Gastroesophageal sphincter (tissue), 4 donors: ENCODE data around the gene TMPRSS3. TPM values are rescaled to one million over a fixed set of nuclear protein-coding genes. Genes with fewer than 3 reads are reported as not detected.

Source experiments
- ATAC-seq: fragments of 150-250 bp; one replicate; pipeline ENCODE4 v1.9.1; 2016; ENCODE audit warnings: mild to moderate bottlenecking, moderate library complexity
- H3K27ac ChIP-seq, 4 donors: fragments of 200-600 bp; sonication (generic) in 3 of 4; 1 replicate in 3 of 4; 2 replicates in 1 of 4; pipeline ENCODE4 v1.5.1; 2016 to 2019
- H3K27me3 ChIP-seq: fragments of 200-600 bp; sonication (generic); one replicate; pipeline ENCODE4 v1.5.1; 2019
- H3K36me3 ChIP-seq, 2 donors: fragments of 200-600 bp; sonication (generic); one replicate each; pipeline ENCODE4 v1.5.1; 2019; ENCODE audit warnings: control low read depth in 1 of 2
- H3K4me1 ChIP-seq, 3 donors: fragments of 200-600 bp; sonication (generic); 1 replicate in 2 of 3; 2 replicates in 1 of 3; pipeline ENCODE4 v1.5.1; 2016 to 2019; ENCODE audit warnings: control low read depth in 2 of 3
- H3K4me3 ChIP-seq, 2 donors: fragments of 200-600 bp; sonication (generic); one replicate each; pipeline ENCODE4 v1.5.1; 2019; ENCODE audit warnings: mild to moderate bottlenecking in 1 of 2, moderate library complexity in 1 of 2
- H3K9me3 ChIP-seq, 3 donors: fragments of 200-600 bp; sonication (generic); one replicate each; pipeline ENCODE4 v1.5.1; 2017 to 2019; ENCODE audit warnings: control low read depth in 2 of 3
- EP300 ChIP-seq: sonication (generic); formaldehyde crosslinking; IDR thresholded peaks from one replicate; pipeline ENCODE4 v1.6.1; 2017; ENCODE audit warnings: antibody characterized with exemption, mild to moderate bottlenecking
- POLR2A ChIP-seq, 2 donors: fragments of 450-650 bp; IDR thresholded peaks; one replicate each; pipeline ENCODE4 v1.6.1; 2017; ENCODE audit warnings: antibody characterized with exemption in 2 of 2, mild to moderate bottlenecking in 2 of 2, moderate library complexity in 1 of 2
- POLR2AphosphoS5 ChIP-seq: sonication (generic); formaldehyde crosslinking; IDR thresholded peaks from one replicate; pipeline ENCODE4 v1.6.1; 2017; ENCODE audit warnings: antibody characterized with exemption
- WGBS, 2 donors: methylation state at CpG; one replicate each; pipeline ENCODE4 v1.1.5; 2018; ENCODE audit warnings: low coverage in 1 of 2; 5-methylcytosine and 5-hydroxymethylcytosine counted together
- total RNA-seq, 4 donors: library from RNA; depleted of rRNA; stranded (reverse); fragments of >200 nt; gene quantifications; one replicate each; pipeline ENCODE4 v1.1.0, GENCODE V29; 2016
- TF ChIP-seq, protein P1 (sequence below), 4 experiments: fragments of 200-600 bp in 2 of 4; fragments of 450-650 bp in 2 of 4; sonication (generic) in 1 of 4; IDR thresholded peaks; one replicate each; pipeline ENCODE4 v1.5.1; 2017 to 2019; ENCODE audit warnings: antibody characterized with exemption in 4 of 4, mild to moderate bottlenecking in 2 of 4, moderate library complexity in 2 of 4

TMPRSS3 gene
- total RNA-seq, 4 donors from 2014 or later: 0.52 TPM; not detected in 3

- peaks cover 46% of the 10 kb centered on the region for H3K27me3 ChIP-seq
- H3K4me3 ChIP-seq: no peak overlapping the region
- H3K27ac ChIP-seq: no peak overlapping the region
- no peaks in the 10 kb centered on the region for H3K4me1 ChIP-seq
- ATAC-seq: no peak
- peaks cover 0 to 12% (median 0%) of the 10 kb centered on the region in 3 donors for H3K9me3 ChIP-seq
- no peak for TF ChIP-seq POLR2AphosphoS5
- TF ChIP-seq EP300: no peak
- TF ChIP-seq, protein P1, sequence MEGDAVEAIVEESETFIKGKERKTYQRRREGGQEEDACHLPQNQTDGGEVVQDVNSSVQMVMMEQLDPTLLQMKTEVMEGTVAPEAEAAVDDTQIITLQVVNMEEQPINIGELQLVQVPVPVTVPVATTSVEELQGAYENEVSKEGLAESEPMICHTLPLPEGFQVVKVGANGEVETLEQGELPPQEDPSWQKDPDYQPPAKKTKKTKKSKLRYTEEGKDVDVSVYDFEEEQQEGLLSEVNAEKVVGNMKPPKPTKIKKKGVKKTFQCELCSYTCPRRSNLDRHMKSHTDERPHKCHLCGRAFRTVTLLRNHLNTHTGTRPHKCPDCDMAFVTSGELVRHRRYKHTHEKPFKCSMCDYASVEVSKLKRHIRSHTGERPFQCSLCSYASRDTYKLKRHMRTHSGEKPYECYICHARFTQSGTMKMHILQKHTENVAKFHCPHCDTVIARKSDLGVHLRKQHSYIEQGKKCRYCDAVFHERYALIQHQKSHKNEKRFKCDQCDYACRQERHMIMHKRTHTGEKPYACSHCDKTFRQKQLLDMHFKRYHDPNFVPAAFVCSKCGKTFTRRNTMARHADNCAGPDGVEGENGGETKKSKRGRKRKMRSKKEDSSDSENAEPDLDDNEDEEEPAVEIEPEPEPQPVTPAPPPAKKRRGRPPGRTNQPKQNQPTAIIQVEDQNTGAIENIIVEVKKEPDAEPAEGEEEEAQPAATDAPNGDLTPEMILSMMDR (IDR thresholded peaks at IDR 0.05): no peak
- no peak for TF ChIP-seq POLR2A (IDR thresholded peaks at IDR 0.05)
- 30 to 100% methylated on average over 2 of the region's 10 CpGs for WGBS, 2 donors
- no peaks in the 10 kb centered on the region for H3K36me3 ChIP-seq
Observed at GRCh38 chr21:42406201-42406621, 10.4 kb upstream of the TMPRSS3 start.

DNA sequence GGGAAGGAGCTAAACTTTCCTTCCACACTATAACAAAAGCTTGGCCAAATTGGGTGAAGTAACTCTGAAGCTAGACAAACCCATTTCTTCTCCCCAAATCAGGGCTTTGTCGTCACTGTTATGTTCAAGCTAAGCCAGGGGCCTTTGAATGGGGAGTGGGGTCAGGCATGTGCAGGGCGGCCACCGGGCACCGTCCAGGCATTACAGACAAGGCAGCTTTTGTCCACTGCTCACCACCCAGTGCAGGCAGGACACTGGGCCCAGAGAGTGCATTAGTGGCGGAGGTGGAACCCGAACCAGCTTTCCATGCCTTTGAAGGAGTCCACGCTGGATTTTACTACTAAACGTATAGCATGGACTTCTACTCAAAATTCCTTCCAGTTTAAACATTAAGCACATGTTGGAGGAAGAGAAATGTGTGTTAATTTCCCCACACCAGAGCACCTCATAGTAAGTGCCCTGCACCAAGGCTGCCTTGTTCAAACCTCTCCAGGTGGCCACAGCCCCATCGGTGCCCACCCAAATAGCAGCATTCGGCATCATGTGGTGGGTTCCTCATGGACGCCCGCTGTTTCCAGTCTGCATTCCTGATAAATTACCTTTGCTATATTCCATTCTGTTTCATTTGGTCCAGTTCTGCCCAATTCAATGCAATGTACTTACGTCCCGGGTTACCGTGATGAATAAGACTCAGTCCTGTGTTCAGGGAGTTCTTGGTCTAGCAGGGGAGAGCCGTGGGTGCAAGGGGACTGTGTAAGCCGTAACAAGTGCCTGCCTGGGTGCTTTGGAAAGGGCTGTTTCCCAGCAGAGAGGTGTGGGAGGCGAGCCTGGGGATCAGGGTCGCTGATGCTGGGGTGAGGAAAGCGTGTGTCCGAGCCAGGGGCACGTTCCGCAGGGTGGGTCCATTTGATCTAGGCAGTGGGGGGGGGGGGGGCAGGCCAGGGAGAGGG is 9.5 kb upstream of the TMPRSS3 start:
- ATAC-seq: no peak
- 88 to 92% methylated on average over 4 of the region's 23 CpGs for WGBS, 2 donors
- H3K27me3 ChIP-seq: peaks cover 43% of the 10 kb centered on the region
- no peaks in the 10 kb centered on the region for H3K36me3 ChIP-seq
- H3K4me3 ChIP-seq: no peak overlapping the region
- TF ChIP-seq, protein P1 (IDR thresholded peaks at IDR 0.05): no peak
- no peak for TF ChIP-seq EP300
- no peak for TF ChIP-seq POLR2AphosphoS5
- no peak for TF ChIP-seq POLR2A (IDR thresholded peaks at IDR 0.05)
- no peaks in the 10 kb centered on the region for H3K4me1 ChIP-seq
- H3K27ac ChIP-seq: no peak overlapping the region
- peaks cover 0 to 12% (median 0%) of the 10 kb centered on the region in 3 donors for H3K9me3 ChIP-seq

- TF ChIP-seq EP300 (no peak), POLR2AphosphoS5 (no peak), POLR2A (IDR thresholded peaks at IDR 0.05) (no peak)
- TF ChIP-seq, protein P1 (IDR thresholded peaks at IDR 0.05): no peak
- Histone ChIP-seq H3K9me3 (peaks cover 0 to 12% (median 0%) of the 10 kb centered on the region in 3 donors), H3K27me3 (peaks cover 39% of the 10 kb centered on the region), H3K4me1 (no peaks in the 10 kb centered on the region), H3K27ac (no peak overlapping the region), H3K4me3 (no peak overlapping the region), H3K36me3 (no peaks in the 10 kb centered on the region)
- WGBS, 2 donors: 72% methylated on average over 3 of the region's 10 CpGs; no CpG with 5 or more reads in 1 of the 2 donors
- ATAC-seq: no peak
Observed at GRCh38 chr21:42404539-42404938, 8.7 kb upstream of the TMPRSS3 start.

DNA sequence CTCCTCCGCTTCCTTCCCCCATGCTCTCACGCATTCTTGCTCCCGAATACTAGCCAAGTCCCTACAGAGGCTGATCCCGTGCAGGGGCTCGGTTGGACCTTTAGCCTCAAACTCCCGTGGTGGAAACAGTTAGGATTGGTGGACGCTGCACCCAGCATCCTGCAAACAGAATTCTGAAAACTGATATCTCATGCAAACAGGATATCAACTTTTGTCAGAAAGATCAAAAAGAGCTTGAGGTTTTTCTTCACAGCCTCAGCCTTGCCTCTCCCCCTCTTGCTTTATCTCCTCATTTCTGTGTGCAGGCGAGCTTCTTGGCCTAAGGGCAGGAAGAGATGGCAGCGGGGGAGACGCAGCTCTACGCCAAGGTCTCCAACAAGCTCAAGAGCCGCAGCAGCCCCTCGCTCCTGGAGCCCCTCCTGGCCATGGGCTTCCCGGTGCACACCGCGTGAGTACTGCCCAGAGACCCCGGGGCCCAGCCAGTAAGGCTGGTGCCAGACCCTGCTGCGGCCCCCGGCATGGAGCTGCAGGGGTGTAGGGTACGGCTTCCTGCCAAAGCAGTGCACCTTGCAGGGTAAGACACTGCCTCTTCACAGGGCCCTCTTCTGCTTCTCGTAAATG is 7.9 kb upstream of the TMPRSS3 start, which contains the start of gene UBASH3A:
UBASH3A (plus strand) TSS at position 292 of the 621 bp plus-strand sequence; CDS start at position 336, 44 bp downstream.
- TF ChIP-seq POLR2A (IDR thresholded peaks at IDR 0.05) (no peak), EP300 (no peak), POLR2AphosphoS5 (no peak)
- TF ChIP-seq, protein P1 (IDR thresholded peaks at IDR 0.05): no peak
- Histone ChIP-seq H3K4me1 (no peaks in the 10 kb centered on the region), H3K27me3 (peaks cover 33% of the 10 kb centered on the region), H3K27ac (no peak within 1 kb of the TSS), H3K36me3 (no peaks in the 10 kb centered on the region), H3K4me3 (no peak within 1 kb of the TSS), H3K9me3 (peaks cover 0 to 12% (median 0%) of the 10 kb centered on the region in 3 donors)
- no peak for ATAC-seq
- 61 to 89% methylated on average over 5 to 10 of the region's 21 CpGs for WGBS, 2 donors
